GM18873 (cell line): ENCODE data around the gene DIAPH1.

Experiments
- ATAC-seq: cut with Tn5 transposase; IDR thresholded peaks from one replicate; pipeline ENCODE4 v1.9.1; 2021; ENCODE audit warnings: mild to moderate bottlenecking, moderate library complexity, moderate number of reproducible peaks; ENCODE audit not compliant: unreplicated experiment, low FRiP score

Gene DIAPH1

GRCh38 chr5:141524604-141525597 lies 93.9 kb downstream of the DIAPH1 start:
- peak; percentile 65 for ATAC-seq

- no peak for ATAC-seq
These were observed 94.8 kb downstream of the DIAPH1 start for GRCh38 chr5:141523991-141524390.

GRCh38 chr5:141522301-141522700 lies 96.5 kb downstream of the DIAPH1 start:
- ATAC-seq, result no peak

- no peak for ATAC-seq
These were observed 97.5 kb downstream of the DIAPH1 start for GRCh38 chr5:141521244-141521781.

- no peak for ATAC-seq
These were observed 98.9 kb downstream of the DIAPH1 start for GRCh38 chr5:141519605-141520565.

- no peak for ATAC-seq
These were observed 100.2 kb downstream of the DIAPH1 start for GRCh38 chr5:141518618-141519015.

GRCh38 chr5:141517880-141518617 lies 100.8 kb downstream of the DIAPH1 start:
- no peak for ATAC-seq

- no peak for ATAC-seq
These were observed 101.5 kb downstream of the DIAPH1 start for GRCh38 chr5:141517312-141517711.

- ATAC-seq, result no peak
These were observed 102.2 kb downstream of the DIAPH1 start for GRCh38 chr5:141516672-141517025.

- no peak for ATAC-seq
These were observed 102.7 kb downstream of the DIAPH1 start for GRCh38 chr5:141515946-141516671.

- no peak for ATAC-seq
These were observed 103.7 kb downstream of the DIAPH1 start for GRCh38 chr5:141515141-141515540.

GRCh38 chr5:141514330-141515133 lies 104.3 kb downstream of the DIAPH1 start:
- ATAC-seq, result no peak

GRCh38 chr5:141513627-141514329 lies 105.0 kb downstream of the DIAPH1 start:
- ATAC-seq, result no peak

- ATAC-seq, result no peak
These were observed 105.7 kb downstream of the DIAPH1 start for GRCh38 chr5:141512911-141513626.

- no peak for ATAC-seq
These were observed 106.3 kb downstream of the DIAPH1 start for GRCh38 chr5:141512390-141512910.

- ATAC-seq, result no peak
These were observed 107.0 kb downstream of the DIAPH1 start for GRCh38 chr5:141511771-141512325.
